Trophoblast cell (in vitro differentiated cells and primary cell): Measurements from ENCODE around the gene CIDEA.
"Not testable (repeated sequence)": the region's sequence is repeated elsewhere in the genome, so short reads cannot be mapped to it uniquely, and the experiment has no call there.

Source experiments
- DNase-seq, 2 donors: peaks; one replicate each; pipeline ENCODE4 v3.0.0-alpha.2; 2016
- H2AFZ ChIP-seq: 2 replicates; pipeline ENCODE4 v1.6.1; 2013; ENCODE audit warnings: low read length, moderate library complexity, mild to moderate bottlenecking; ENCODE audit not compliant: insufficient read depth, poor library complexity
- H2AK5ac ChIP-seq: 2 replicates; pipeline ENCODE4 v1.6.1; 2013; ENCODE audit warnings: mild to moderate bottlenecking, low read length
- H2BK120ac ChIP-seq: 2 replicates; pipeline ENCODE4 v1.6.1; 2013; ENCODE audit warnings: low read length, mild to moderate bottlenecking, moderate library complexity; ENCODE audit not compliant: insufficient read depth, poor library complexity
- H2BK12ac ChIP-seq: 2 replicates; pipeline ENCODE4 v1.6.1; 2013; ENCODE audit warnings: mild to moderate bottlenecking, low read length, moderate library complexity
- H2BK5ac ChIP-seq: 2 replicates; pipeline ENCODE4 v1.6.1; 2013; ENCODE audit warnings: low read length, low read depth, moderate library complexity, mild to moderate bottlenecking; ENCODE audit not compliant: poor library complexity
- H3K14ac ChIP-seq: 2 replicates; pipeline ENCODE4 v1.6.1; 2013; ENCODE audit warnings: mild to moderate bottlenecking, low read length
- H3K18ac ChIP-seq: 2 replicates; pipeline ENCODE4 v1.6.1; 2013; ENCODE audit warnings: mild to moderate bottlenecking, low read length
- H3K23ac ChIP-seq: 2 replicates; pipeline ENCODE4 v1.6.1; 2013; ENCODE audit warnings: low read length
- H3K27ac ChIP-seq: 2 replicates; pipeline ENCODE4 v1.5.1; 2013; ENCODE audit warnings: low read depth, mild to moderate bottlenecking, inconsistent platforms, low read length, moderate library complexity
- H3K27me3 ChIP-seq: 2 replicates; pipeline ENCODE4 v1.6.1; 2013; ENCODE audit warnings: inconsistent platforms, mild to moderate bottlenecking, low read length, moderate library complexity; ENCODE audit not compliant: insufficient read depth
- H3K36me3 ChIP-seq, 2 experiments: 1 replicate in 1 of 2; 2 replicates in 1 of 2; pipeline ENCODE4 v1.6.1; 2013; ENCODE audit warnings: low read length in 2 of 2, mild to moderate bottlenecking in 2 of 2, moderate library complexity in 1 of 2; ENCODE audit not compliant: insufficient read depth in 2 of 2, control insufficient read depth in 1 of 2
- H3K4ac ChIP-seq: 2 replicates; pipeline ENCODE4 v1.6.1; 2013; ENCODE audit warnings: low read depth, mild to moderate bottlenecking, low read length, moderate library complexity
- H3K4me1 ChIP-seq, 2 experiments: 1 replicate in 1 of 2; 2 replicates in 1 of 2; pipeline ENCODE4 v1.6.1; 2013; ENCODE audit warnings: low read length in 2 of 2, mild to moderate bottlenecking in 2 of 2, moderate library complexity in 1 of 2; ENCODE audit not compliant: insufficient read depth in 2 of 2, control insufficient read depth in 1 of 2
- H3K4me2 ChIP-seq: 2 replicates; pipeline ENCODE4 v1.6.1; 2013; ENCODE audit warnings: inconsistent platforms, mild to moderate bottlenecking, low read length, moderate library complexity
- H3K4me3 ChIP-seq: 2 replicates; pipeline ENCODE4 v1.5.1; 2013; ENCODE audit warnings: mild to moderate bottlenecking, low read depth, low read length, inconsistent platforms
- H3K79me1 ChIP-seq: one replicate; pipeline ENCODE4 v1.6.1; 2013; ENCODE audit warnings: low read length
- H3K79me2 ChIP-seq: 2 replicates; pipeline ENCODE4 v1.6.1; 2013; ENCODE audit warnings: low read length, mild to moderate bottlenecking; ENCODE audit not compliant: control insufficient read depth, insufficient read depth, poor library complexity
- H3K9ac ChIP-seq: 2 replicates; pipeline ENCODE4 v1.6.1; 2013; ENCODE audit warnings: mild to moderate bottlenecking, low read length
- H3K9me3 ChIP-seq: 2 replicates; pipeline ENCODE4 v1.6.1; 2013; ENCODE audit warnings: low read depth, mild to moderate bottlenecking, control low read depth, inconsistent platforms, low read length; ENCODE audit not compliant: insufficient read depth
- H4K12ac ChIP-seq: 2 replicates; pipeline ENCODE4 v1.6.1; 2013; ENCODE audit warnings: low read depth, mild to moderate bottlenecking, low read length, moderate library complexity
- H4K8ac ChIP-seq: 2 replicates; pipeline ENCODE4 v1.6.1; 2013; ENCODE audit warnings: low read depth, mild to moderate bottlenecking, low read length, moderate library complexity
- H4K91ac ChIP-seq: one replicate; pipeline ENCODE4 v1.6.1; 2013; ENCODE audit warnings: low read depth, mild to moderate bottlenecking, low read length, moderate library complexity
- WGBS: extraction: QIAGEN DNeasy Blood & Tissue Kit; methylation state at CpG from one replicate; pipeline ENCODE4 v1.1.7; 2013; ENCODE audit warnings: missing lambda C conversion rate; ENCODE audit not compliant: insufficient read length, insufficient coverage; ENCODE audit errors: extremely low coverage; 5-methylcytosine and 5-hydroxymethylcytosine counted together

CIDEA gene

GRCh38 chr18:12226807-12227206, 27.4 kb upstream of the CIDEA start:
- not testable (repeated sequence) for H3K4me3 ChIP-seq, H2BK12ac ChIP-seq, H3K9ac ChIP-seq, H3K4ac ChIP-seq, H3K14ac ChIP-seq, H3K18ac ChIP-seq, H3K9me3 ChIP-seq, H2AK5ac ChIP-seq, H3K27me3 ChIP-seq, H2BK5ac ChIP-seq, H2BK120ac ChIP-seq, H4K12ac ChIP-seq, H3K4me2 ChIP-seq, H4K8ac ChIP-seq, H4K91ac ChIP-seq, H3K4me1 ChIP-seq, H3K79me2 ChIP-seq, H3K27ac ChIP-seq, H3K23ac ChIP-seq, H2AFZ ChIP-seq, H3K36me3 ChIP-seq, DNase-seq, H3K79me1 ChIP-seq
- WGBS, result no CpG with 5 or more reads among the region's 2 CpGs

GRCh38 chr18:12227399-12228186, 26.6 kb upstream of the CIDEA start:
- H2AFZ ChIP-seq, H3K79me2 ChIP-seq, H3K36me3 ChIP-seq, H2BK12ac ChIP-seq, DNase-seq, H3K4me2 ChIP-seq, H4K12ac ChIP-seq, H4K8ac ChIP-seq, H3K4me3 ChIP-seq, H3K18ac ChIP-seq, H3K27ac ChIP-seq, H2BK120ac ChIP-seq, H3K14ac ChIP-seq, H3K4ac ChIP-seq, H3K23ac ChIP-seq, H3K9ac ChIP-seq, H4K91ac ChIP-seq, H3K9me3 ChIP-seq, H3K79me1 ChIP-seq, H2BK5ac ChIP-seq, H3K4me1 ChIP-seq, H3K27me3 ChIP-seq, H2AK5ac ChIP-seq: not testable (repeated sequence)
- WGBS, result no CpG with 5 or more reads among the region's 27 CpGs

- H4K91ac ChIP-seq, H2BK12ac ChIP-seq, H3K36me3 ChIP-seq, H3K79me1 ChIP-seq, H3K4me3 ChIP-seq, H3K14ac ChIP-seq, H2AFZ ChIP-seq, H3K4me1 ChIP-seq, DNase-seq, H3K23ac ChIP-seq, H3K9ac ChIP-seq, H2BK5ac ChIP-seq, H3K9me3 ChIP-seq, H2AK5ac ChIP-seq, H3K79me2 ChIP-seq, H3K27me3 ChIP-seq, H3K27ac ChIP-seq, H3K4me2 ChIP-seq, H4K12ac ChIP-seq, H3K4ac ChIP-seq, H3K18ac ChIP-seq, H2BK120ac ChIP-seq, H4K8ac ChIP-seq: not testable (repeated sequence)
- WGBS, result no CpG with 5 or more reads among the region's 3 CpGs
Measured at GRCh38 chr18:12228308-12228707, 25.9 kb upstream of the CIDEA start.

GRCh38 chr18:12230561-12230960, 23.6 kb upstream of the CIDEA start:
- not testable (repeated sequence) for H3K9ac ChIP-seq, H3K79me1 ChIP-seq, H4K12ac ChIP-seq, H4K91ac ChIP-seq, H2AFZ ChIP-seq, H3K36me3 ChIP-seq, H3K4ac ChIP-seq, H2BK5ac ChIP-seq, H3K4me2 ChIP-seq, DNase-seq, H2BK12ac ChIP-seq, H3K18ac ChIP-seq, H4K8ac ChIP-seq, H3K4me3 ChIP-seq, H3K27me3 ChIP-seq, H3K14ac ChIP-seq, H3K4me1 ChIP-seq, H2AK5ac ChIP-seq, H2BK120ac ChIP-seq, H3K27ac ChIP-seq, H3K23ac ChIP-seq, H3K9me3 ChIP-seq, H3K79me2 ChIP-seq
- WGBS, result no CpG with 5 or more reads among the region's 8 CpGs
